Mesothelial cell of epicardium (in vitro differentiated cells): Measurements from ENCODE around the gene OXCT2. TPM values are rescaled to one million over a fixed set of nuclear protein-coding genes. Genes with fewer than 3 reads are reported as not detected.

Experiments used
- DNase-seq, 2 experiments: peaks; one replicate each; pipeline ENCODE4 v3.0.0; 2021; ENCODE audit warnings: low spot score in 2 of 2; ENCODE audit not compliant: unreplicated experiment in 2 of 2
- H3K27ac Mint-ChIP-seq: 2 replicates; pipeline ENCODE4 v1.8.0; 2021; ENCODE audit warnings: mixed read lengths
- H3K27me3 Mint-ChIP-seq: 2 replicates; pipeline ENCODE4 v1.8.0; 2021; ENCODE audit warnings: low read depth, mixed read lengths
- H3K36me3 Mint-ChIP-seq: 2 replicates; pipeline ENCODE4 v1.8.0; 2021; ENCODE audit warnings: mixed read lengths
- H3K4me1 Mint-ChIP-seq: 2 replicates; pipeline ENCODE4 v1.8.0; 2021; ENCODE audit warnings: mixed read lengths
- H3K4me3 Mint-ChIP-seq: 2 replicates; pipeline ENCODE4 v1.8.0; 2021; ENCODE audit warnings: mild to moderate bottlenecking, moderate library complexity, mixed read lengths
- H3K9me3 Mint-ChIP-seq: 2 replicates; pipeline ENCODE4 v1.8.0; 2021; ENCODE audit warnings: mixed read lengths
- total RNA-seq: library from RNA; stranded (reverse); gene quantifications from 3 replicates; pipeline ENCODE4 v1.2.1, GENCODE V29; 2021
- TF ChIP-seq, protein P1 (sequence below): fragments of 200-600 bp; sonication (generic); IDR thresholded peaks from one replicate; pipeline ENCODE4 v1.5.0; 2021; ENCODE audit warnings: antibody characterized with exemption; ENCODE audit not compliant: unreplicated experiment

OXCT2 gene
- total RNA-seq, 1 donor from 2014 or later = 0.65 TPM

DNA sequence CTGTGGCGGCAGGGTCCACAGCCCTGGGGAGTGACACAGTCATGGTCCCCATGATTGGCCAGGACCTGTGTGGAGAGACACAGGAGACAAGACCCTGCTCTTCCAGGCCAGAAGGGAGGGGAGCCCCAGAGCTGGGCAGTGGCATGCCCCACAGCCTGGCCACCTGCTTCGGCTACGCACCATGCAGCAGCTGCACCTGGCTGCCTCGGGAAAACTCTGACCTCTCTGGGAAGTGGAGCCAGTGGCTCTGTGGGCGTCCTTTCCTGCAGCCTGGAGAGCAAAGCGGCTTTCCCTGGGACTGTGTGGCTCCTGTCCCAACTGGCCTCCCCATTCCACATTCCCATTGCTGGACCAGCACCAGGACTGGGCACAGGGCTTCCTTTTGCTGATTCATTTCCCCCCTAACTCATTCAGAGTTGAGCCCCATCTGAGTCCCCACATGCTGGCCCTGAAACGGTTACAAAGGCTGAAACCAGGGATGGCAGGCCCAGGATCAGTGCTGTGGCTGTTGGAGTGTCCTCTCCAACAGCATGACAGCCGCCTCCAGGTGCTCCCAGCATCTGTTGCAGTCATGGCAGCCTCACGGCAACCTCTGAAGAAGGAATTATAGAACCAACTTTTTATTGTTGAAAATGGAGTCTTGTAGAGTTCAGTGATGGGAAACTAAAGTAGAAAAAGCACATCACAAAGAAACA is 15.0 kb downstream of the OXCT2 start:
- TF ChIP-seq, protein P1, sequence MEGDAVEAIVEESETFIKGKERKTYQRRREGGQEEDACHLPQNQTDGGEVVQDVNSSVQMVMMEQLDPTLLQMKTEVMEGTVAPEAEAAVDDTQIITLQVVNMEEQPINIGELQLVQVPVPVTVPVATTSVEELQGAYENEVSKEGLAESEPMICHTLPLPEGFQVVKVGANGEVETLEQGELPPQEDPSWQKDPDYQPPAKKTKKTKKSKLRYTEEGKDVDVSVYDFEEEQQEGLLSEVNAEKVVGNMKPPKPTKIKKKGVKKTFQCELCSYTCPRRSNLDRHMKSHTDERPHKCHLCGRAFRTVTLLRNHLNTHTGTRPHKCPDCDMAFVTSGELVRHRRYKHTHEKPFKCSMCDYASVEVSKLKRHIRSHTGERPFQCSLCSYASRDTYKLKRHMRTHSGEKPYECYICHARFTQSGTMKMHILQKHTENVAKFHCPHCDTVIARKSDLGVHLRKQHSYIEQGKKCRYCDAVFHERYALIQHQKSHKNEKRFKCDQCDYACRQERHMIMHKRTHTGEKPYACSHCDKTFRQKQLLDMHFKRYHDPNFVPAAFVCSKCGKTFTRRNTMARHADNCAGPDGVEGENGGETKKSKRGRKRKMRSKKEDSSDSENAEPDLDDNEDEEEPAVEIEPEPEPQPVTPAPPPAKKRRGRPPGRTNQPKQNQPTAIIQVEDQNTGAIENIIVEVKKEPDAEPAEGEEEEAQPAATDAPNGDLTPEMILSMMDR = no peak
- Mint-ChIP-seq H3K27me3 (no peaks in the 10 kb centered on the region), H3K4me3 (no peak overlapping the region), H3K36me3 (peaks cover 31% of the 10 kb centered on the region), H3K4me1 (no peaks in the 10 kb centered on the region), H3K27ac (no peak overlapping the region), H3K9me3 (no peaks in the 10 kb centered on the region)
- DNase-seq = no peak

DNA sequence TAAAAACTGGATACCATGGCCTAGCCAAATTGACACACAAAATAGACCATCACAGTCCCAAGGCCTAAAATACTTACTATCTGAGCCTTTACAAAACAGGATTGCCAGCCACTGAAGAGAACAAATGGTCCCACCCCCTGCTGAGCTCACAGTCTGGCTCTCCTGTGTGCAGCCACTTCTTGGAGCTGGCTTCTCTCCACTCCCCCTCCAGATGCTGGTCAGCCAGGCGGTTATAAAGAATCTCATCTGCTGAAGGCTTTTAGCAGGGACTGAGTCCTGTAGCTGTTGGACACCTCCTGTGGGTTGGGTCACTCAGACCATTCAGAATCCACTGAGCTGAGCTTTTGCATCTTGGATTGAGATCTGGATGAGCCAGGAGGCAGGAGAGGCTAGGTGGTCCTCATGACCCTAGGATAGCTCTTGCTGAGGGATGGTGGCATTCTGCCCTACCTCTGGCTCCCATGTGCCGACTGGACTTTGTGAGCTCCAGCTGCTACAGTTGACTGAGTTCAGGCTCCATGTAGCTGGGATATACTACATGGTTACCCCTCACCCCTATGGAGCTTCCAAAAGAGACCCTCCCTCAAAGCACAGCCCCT is 16.1 kb downstream of the OXCT2 start:
- Mint-ChIP-seq H3K4me3 (no peak overlapping the region), H3K4me1 (no peaks in the 10 kb centered on the region), H3K9me3 (no peaks in the 10 kb centered on the region), H3K27ac (no peak overlapping the region), H3K27me3 (no peaks in the 10 kb centered on the region), H3K36me3 (peaks cover 36% of the 10 kb centered on the region)
- DNase-seq = no peak
- TF ChIP-seq, protein P1 = no peak

DNA sequence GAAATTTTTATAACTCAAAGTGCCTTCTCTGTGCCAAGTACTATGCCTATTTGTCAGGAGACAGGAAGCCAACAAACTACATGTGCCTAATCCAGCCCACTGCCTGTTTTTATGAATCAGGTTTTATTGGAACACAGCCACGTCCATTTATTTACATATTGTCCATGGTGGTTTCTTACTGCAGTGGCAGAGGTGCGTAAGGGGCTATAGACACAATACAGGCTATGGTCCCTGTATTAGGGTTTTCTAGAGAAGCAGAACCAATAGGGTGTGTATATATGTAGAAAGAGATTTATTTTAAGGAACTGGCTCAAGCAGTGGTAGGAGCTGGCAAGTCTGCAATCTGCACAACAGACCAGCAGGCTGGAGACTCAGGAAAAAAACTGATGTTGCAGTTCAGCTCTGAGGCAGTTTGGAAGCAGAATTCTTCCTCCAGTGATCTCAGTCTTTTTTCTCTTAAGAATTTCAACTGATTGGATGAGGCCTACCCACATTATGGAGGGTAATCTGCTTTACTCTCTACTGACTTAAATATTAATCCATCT is 17.1 kb downstream of the OXCT2 start:
- H3K27ac Mint-ChIP-seq = no peak overlapping the region
- H3K4me3 Mint-ChIP-seq = no peak overlapping the region
- H3K27me3 Mint-ChIP-seq = no peaks in the 10 kb centered on the region
- peaks cover 41% of the 10 kb centered on the region for H3K36me3 Mint-ChIP-seq
- no peak for DNase-seq
- no peaks in the 10 kb centered on the region for H3K4me1 Mint-ChIP-seq
- H3K9me3 Mint-ChIP-seq = no peaks in the 10 kb centered on the region
- TF ChIP-seq, protein P1 = no peak

DNA sequence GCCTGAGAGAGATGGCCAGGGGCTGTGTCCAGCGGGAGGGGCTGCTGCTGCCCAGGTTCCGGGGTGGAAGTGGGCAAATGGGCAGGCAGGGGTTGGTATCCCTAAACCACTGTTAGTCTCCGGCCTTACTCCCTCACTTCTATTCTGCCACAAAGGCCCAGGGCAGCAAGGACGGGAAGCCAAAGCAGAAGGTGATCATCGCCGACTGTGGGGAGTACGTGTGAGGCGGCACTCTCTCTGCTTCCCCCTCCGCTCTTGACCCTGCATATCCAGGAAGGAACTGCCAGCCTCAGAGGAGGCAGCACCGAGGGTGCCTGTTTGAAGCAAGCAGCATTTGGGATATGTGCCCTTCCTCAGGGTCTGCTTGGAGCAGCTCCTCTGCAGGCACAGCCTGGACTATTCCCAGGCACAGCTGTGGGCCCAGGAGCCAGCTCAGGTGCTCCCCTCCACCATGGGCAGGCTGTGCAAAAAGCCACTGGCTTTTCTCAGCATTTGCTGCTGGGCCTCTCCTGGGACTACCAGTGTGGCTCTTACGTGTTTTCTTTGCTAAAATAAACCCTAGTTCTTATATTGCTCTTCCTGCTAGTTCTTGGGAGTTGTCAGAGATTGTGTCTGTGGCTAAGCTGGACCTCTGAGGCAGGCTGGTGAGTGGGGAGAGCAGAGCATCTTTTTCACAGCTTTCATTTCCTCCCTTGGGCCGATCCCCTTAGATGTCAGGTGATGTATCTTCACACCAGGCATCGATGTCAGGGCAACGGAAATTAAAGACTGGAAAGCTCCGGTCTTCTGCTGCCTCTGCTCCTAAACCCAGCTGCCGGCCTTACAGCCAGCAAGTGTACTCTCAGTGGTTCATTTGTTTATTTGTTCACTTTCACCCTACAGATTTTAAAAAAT is 17.8 kb downstream of the OXCT2 start:
- peaks cover 42% of the 10 kb centered on the region for H3K36me3 Mint-ChIP-seq
- H3K4me3 Mint-ChIP-seq = no peak overlapping the region
- H3K9me3 Mint-ChIP-seq = no peaks in the 10 kb centered on the region
- H3K27me3 Mint-ChIP-seq = no peaks in the 10 kb centered on the region
- TF ChIP-seq, protein P1 = no peak
- H3K4me1 Mint-ChIP-seq = no peaks in the 10 kb centered on the region
- no peak overlapping the region for H3K27ac Mint-ChIP-seq
- no peak for DNase-seq

DNA sequence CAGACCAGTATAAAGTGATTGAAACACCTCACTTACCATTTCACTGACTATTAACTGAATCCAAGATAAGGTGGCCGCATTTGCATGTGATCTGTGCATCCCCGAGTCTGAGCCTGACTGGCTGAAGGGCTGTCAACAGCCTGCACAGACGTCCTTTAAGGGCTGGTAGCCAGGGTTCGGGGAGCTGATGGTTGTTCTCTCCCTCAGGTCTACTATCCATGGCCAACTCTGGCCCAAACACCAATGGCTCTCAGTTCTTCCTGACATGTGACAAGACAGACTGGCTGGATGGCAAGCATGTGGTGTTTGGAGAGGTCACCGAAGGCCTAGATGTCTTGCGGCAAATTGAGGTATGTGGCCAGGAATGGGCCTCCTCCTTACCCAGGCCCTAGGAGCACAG is 18.4 kb downstream of the OXCT2 start:
- TF ChIP-seq, protein P1 = no peak
- H3K27me3 Mint-ChIP-seq = no peaks in the 10 kb centered on the region
- peaks cover 45% of the 10 kb centered on the region for H3K36me3 Mint-ChIP-seq
- H3K27ac Mint-ChIP-seq = no peak overlapping the region
- no peak overlapping the region for H3K4me3 Mint-ChIP-seq
- no peak for DNase-seq
- no peaks in the 10 kb centered on the region for H3K4me1 Mint-ChIP-seq
- no peaks in the 10 kb centered on the region for H3K9me3 Mint-ChIP-seq
